ENCODE data around the gene CBX5. TPM values are rescaled to one million over a fixed set of nuclear protein-coding genes. Genes with fewer than 3 reads are reported as not detected.
A peak's percentile ranks its signal among the peaks of the same experiment; 100 is the strongest.

Gene CBX5
- total and polyA plus RNA-seq, 9 of the 15 experiments (the other 6 are each of a cell fraction or from before 2014, with no cell fraction given), result 32.6 to 102 (median 59.2) TPM

GRCh38 chr12:54286042-54287030 lies 6.4 kb upstream of the CBX5 start (continued):
- TF ChIP-seq ATF6 (CRISPR knock-in tag; IDR thresholded peaks at IDR 0.05) (no peak), PPARD (CRISPR knock-in tag; IDR thresholded peaks at IDR 0.05) (no peak), POLR2AphosphoS2 (IDR thresholded peaks at IDR 0.05; ENCODE audit: low read length) (peak; percentile 71; the same call in 1 of the 2 replicates), CEBPG (CRISPR knock-in tag; IDR thresholded peaks at IDR 0.05) (no peak), CEBPG (tag; conservative IDR thresholded peaks at IDR 0.05 in 1 of 2, IDR thresholded peaks at IDR 0.05 in 1 of 2) (no peak), ARNT (IDR thresholded peaks at IDR 0.05) (no peak; a peak in 1 of 4 replicates), RBM14 (IDR thresholded peaks at IDR 0.05; ENCODE audit: borderline replicate concordance, insufficient read depth, low read depth, low read length) (no peak), ZEB2 (IDR thresholded peaks at IDR 0.05) (peak; percentile 75), SRSF3 (IDR thresholded peaks at IDR 0.05; ENCODE audit: insufficient read depth, low read length) (no peak), ETV5 (CRISPR knock-in tag; IDR thresholded peaks at IDR 0.05; ENCODE audit: low read depth) (peak; percentile 31; the same call in 1 of the 2 replicates), ZNF609 (CRISPR knock-in tag; IDR thresholded peaks at IDR 0.05; ENCODE audit: borderline replicate concordance) (no peak), HLTF (IDR thresholded peaks at IDR 0.05) (no peak), FOXA1 (IDR thresholded peaks at IDR 0.05; ENCODE audit: borderline replicate concordance) (no peak)
- TF ChIP-seq, protein P1, sequence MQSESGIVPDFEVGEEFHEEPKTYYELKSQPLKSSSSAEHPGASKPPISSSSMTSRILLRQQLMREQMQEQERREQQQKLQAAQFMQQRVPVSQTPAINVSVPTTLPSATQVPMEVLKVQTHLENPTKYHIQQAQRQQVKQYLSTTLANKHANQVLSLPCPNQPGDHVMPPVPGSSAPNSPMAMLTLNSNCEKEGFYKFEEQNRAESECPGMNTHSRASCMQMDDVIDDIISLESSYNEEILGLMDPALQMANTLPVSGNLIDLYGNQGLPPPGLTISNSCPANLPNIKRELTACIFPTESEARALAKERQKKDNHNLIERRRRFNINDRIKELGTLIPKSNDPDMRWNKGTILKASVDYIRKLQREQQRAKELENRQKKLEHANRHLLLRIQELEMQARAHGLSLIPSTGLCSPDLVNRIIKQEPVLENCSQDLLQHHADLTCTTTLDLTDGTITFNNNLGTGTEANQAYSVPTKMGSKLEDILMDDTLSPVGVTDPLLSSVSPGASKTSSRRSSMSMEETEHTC (IDR thresholded peaks at IDR 0.05), result no peak
- TF ChIP-seq, protein P2, sequence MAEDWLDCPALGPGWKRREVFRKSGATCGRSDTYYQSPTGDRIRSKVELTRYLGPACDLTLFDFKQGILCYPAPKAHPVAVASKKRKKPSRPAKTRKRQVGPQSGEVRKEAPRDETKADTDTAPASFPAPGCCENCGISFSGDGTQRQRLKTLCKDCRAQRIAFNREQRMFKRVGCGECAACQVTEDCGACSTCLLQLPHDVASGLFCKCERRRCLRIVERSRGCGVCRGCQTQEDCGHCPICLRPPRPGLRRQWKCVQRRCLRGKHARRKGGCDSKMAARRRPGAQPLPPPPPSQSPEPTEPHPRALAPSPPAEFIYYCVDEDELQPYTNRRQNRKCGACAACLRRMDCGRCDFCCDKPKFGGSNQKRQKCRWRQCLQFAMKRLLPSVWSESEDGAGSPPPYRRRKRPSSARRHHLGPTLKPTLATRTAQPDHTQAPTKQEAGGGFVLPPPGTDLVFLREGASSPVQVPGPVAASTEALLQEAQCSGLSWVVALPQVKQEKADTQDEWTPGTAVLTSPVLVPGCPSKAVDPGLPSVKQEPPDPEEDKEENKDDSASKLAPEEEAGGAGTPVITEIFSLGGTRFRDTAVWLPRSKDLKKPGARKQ (CRISPR knock-in tag; IDR thresholded peaks at IDR 0.05), result no peak
